Measurements from ENCODE around the gene CLIP2. TPM values are rescaled to one million over a fixed set of nuclear protein-coding genes. Genes with fewer than 3 reads are reported as not detected.

Gene CLIP2
- total RNA-seq, 1 experiment from 2014 or later, result 39.9 TPM

GRCh38 chr7:74309181-74309580 lies 20.0 kb downstream of the CLIP2 start:
- H3K27ac ChIP-seq (ENCODE audit: low read length), result no peak overlapping the region
- CTCF ChIA-PET, result no interaction called here
- in situ Hi-C loops (cut with HindIII; ENCODE audit: low pct_unique_long_range_greater_than_20kb, low sequenced_read_pairs) (no loop called here), intact Hi-C loops (cut with micrococcal nuclease; ENCODE audit: unreplicated experiment) (no loop called here)
- no peaks in the 10 kb centered on the region for H3K27me3 ChIP-seq (ENCODE audit: control insufficient read depth, insufficient read depth, low read length)
- peaks cover 14% of the 10 kb centered on the region for H3K4me1 ChIP-seq (ENCODE audit: control insufficient read depth, insufficient read depth, low read length)
- TF ChIP-seq REST (IDR thresholded peaks at IDR 0.05; ENCODE audit: insufficient read depth in 1 of 2, low read depth in 2 of 2, low read length in 1 of 2) (no peak), POLR2AphosphoS5 (IDR thresholded peaks at IDR 0.05; ENCODE audit: low read depth, low read length) (no peak), CTCF (IDR thresholded peaks at IDR 0.05) (no peak), SIN3A (IDR thresholded peaks at IDR 0.05; ENCODE audit: borderline replicate concordance, insufficient read depth, low read depth, low read length) (no peak), TCF7L2 (IDR thresholded peaks at IDR 0.05; ENCODE audit: low read depth, low read length) (no peak)
- POLR2A ChIA-PET, result no interaction called here
- no peak overlapping the region for H3K4me3 ChIP-seq (ENCODE audit: low read depth in 2 of 2, low read length in 2 of 2)
- no peak for ATAC-seq
- no TSS peak for BruUV-seq (replicated peaks)
- H3K36me3 ChIP-seq (ENCODE audit: control insufficient read depth, insufficient read depth, low read length), result no peaks in the 10 kb centered on the region
- no peaks in the 10 kb centered on the region for H3K9me3 ChIP-seq (ENCODE audit: control insufficient read depth, insufficient read depth, low read depth, low read length)
- no peak for DNase-seq (ENCODE audit: low read depth, low spot score)

GRCh38 chr7:74311305-74311744 lies 22.1 kb downstream of the CLIP2 start:
- H3K4me3 ChIP-seq (ENCODE audit: low read depth in 2 of 2, low read length in 2 of 2), result no peak overlapping the region
- in situ Hi-C loops (cut with HindIII; ENCODE audit: low pct_unique_long_range_greater_than_20kb, low sequenced_read_pairs), result no loop called here

More at GRCh38 chr7:74311305-74311744, 22.1 kb downstream of the CLIP2 start:
- no peaks in the 10 kb centered on the region for H3K9me3 ChIP-seq (ENCODE audit: control insufficient read depth, insufficient read depth, low read depth, low read length)
- H3K27me3 ChIP-seq (ENCODE audit: control insufficient read depth, insufficient read depth, low read length), result no peaks in the 10 kb centered on the region
- CTCF ChIA-PET, result no interaction called here
- no TSS peak for BruUV-seq (replicated peaks)
- POLR2A ChIA-PET, result no interaction called here
- ATAC-seq, result peak; percentile 57
- TF ChIP-seq CTCF (IDR thresholded peaks at IDR 0.05), result no peak
- no peak for TF ChIP-seq POLR2AphosphoS5 (IDR thresholded peaks at IDR 0.05; ENCODE audit: low read depth, low read length)
- TF ChIP-seq TCF7L2 (IDR thresholded peaks at IDR 0.05; ENCODE audit: low read depth, low read length), result no peak
- TF ChIP-seq SIN3A (IDR thresholded peaks at IDR 0.05; ENCODE audit: borderline replicate concordance, insufficient read depth, low read depth, low read length), result no peak
- no peak for TF ChIP-seq REST (IDR thresholded peaks at IDR 0.05; ENCODE audit: insufficient read depth in 1 of 2, low read depth in 2 of 2, low read length in 1 of 2)
- H3K27ac ChIP-seq (ENCODE audit: low read length), result no peak overlapping the region
- intact Hi-C loops (cut with micrococcal nuclease; ENCODE audit: unreplicated experiment), result no loop called here
- peak; percentile 42 for DNase-seq (ENCODE audit: low read depth, low spot score)
- H3K36me3 ChIP-seq (ENCODE audit: control insufficient read depth, insufficient read depth, low read length), result no peaks in the 10 kb centered on the region
- peaks cover 11% of the 10 kb centered on the region for H3K4me1 ChIP-seq (ENCODE audit: control insufficient read depth, insufficient read depth, low read length)

All from Panc1 (cell line).